GM12878 (cell line): ENCODE data around the gene MRPS18B. TPM values are rescaled to one million over a fixed set of nuclear protein-coding genes. Genes with fewer than 3 reads are reported as not detected.

Experiments
- ATAC-seq: fragments of 200-7000 bp; cut with Tn5 transposase; 3 replicates; pipeline ENCODE4 v1.9.1; 2020; ENCODE audit warnings: mild to moderate bottlenecking, moderate library complexity
- BruUV-seq: library from RNA; stranded (reverse); fragments of 400-500 nt; replicated peaks from 2 replicates; lab custom pipeline; 2021; lab: Mats Ljungman, UMichigan
- CTCF ChIA-PET: fragments of 300-600 bp; sonication (Branson Sonifier 250); formaldehyde crosslinking; extraction: SDS; loops from one replicate; lab custom pipeline; 2021; ENCODE audit warnings: inconsistent platforms; lab: Yijun Ruan, JAX
- POLR2A ChIA-PET: fragments of 350-600 bp; formaldehyde crosslinking; extraction: SDS; loops from one replicate; lab custom pipeline; 2021; ENCODE audit warnings: inconsistent platforms; lab: Charles Lee
- RAD21 ChIA-PET: fragments of 300-600 bp; sonication (Branson Sonifier 250); formaldehyde crosslinking; loops from one replicate; lab custom pipeline; 2023; ENCODE audit warnings: antibody characterized with exemption; ENCODE audit not compliant: unreplicated experiment; lab: Charles Lee
- SMC1A ChIA-PET: fragments of 300-600 bp; sonication (Branson Sonifier 250); formaldehyde crosslinking; loops from one replicate; lab custom pipeline; 2023; ENCODE audit not compliant: unreplicated experiment, uncharacterized antibody; lab: Charles Lee
- DNase-seq: peaks from one replicate; pipeline ENCODE4 v3.0.0-alpha.2; 2011; ENCODE audit warnings: low read depth, low spot score
- FAIRE-seq: peaks from 3 replicates; lab custom pipeline; 2011; peaks lifted over from hg19 to GRCh38; lab: Jason Lieb, UNC
- H2AFZ ChIP-seq: 2 replicates; pipeline ENCODE4 v1.6.0; 2011; ENCODE audit warnings: low read depth, low read length, control low read depth; ENCODE audit not compliant: control insufficient read depth
- H3K27ac ChIP-seq: 2 replicates; pipeline ENCODE4 v1.5.1; 2011; ENCODE audit warnings: control low read depth; ENCODE audit not compliant: control insufficient read depth, insufficient read depth
- H3K27me3 ChIP-seq, 2 experiments: replicated peaks in 1 of 2; 2 replicates each; pipeline versions ENCODE4 v1.6.0 to v1.6.1; 2011; ENCODE audit warnings: low read length in 1 of 2; ENCODE audit not compliant: control insufficient read depth in 2 of 2, insufficient read depth in 2 of 2
- H3K36me3 ChIP-seq, 2 experiments: 2 replicates each; pipeline ENCODE4 v1.5.1; 2011; ENCODE audit warnings: low read length in 1 of 2; ENCODE audit not compliant: control insufficient read depth in 2 of 2, insufficient read depth in 2 of 2
- H3K4me1 ChIP-seq: 2 replicates; pipeline ENCODE4 v1.6.1; 2011; ENCODE audit warnings: mild to moderate bottlenecking, low read length, moderate library complexity, mixed read lengths; ENCODE audit not compliant: control insufficient read depth, insufficient read depth
- H3K4me2 ChIP-seq: 2 replicates; pipeline ENCODE4 v1.6.0; 2011; ENCODE audit warnings: control low read depth; ENCODE audit not compliant: control insufficient read depth, insufficient read depth
- H3K4me3 ChIP-seq: fragments of 200-600 bp; sonication (generic); 2 replicates; pipeline ENCODE4 v1.5.1; 2016
- H3K79me2 ChIP-seq: 2 replicates; pipeline ENCODE4 v1.6.0; 2011; ENCODE audit warnings: low read length; ENCODE audit not compliant: control insufficient read depth, insufficient read depth
- H3K9ac ChIP-seq: 2 replicates; pipeline ENCODE4 v1.8.0; 2011; ENCODE audit warnings: low read length, control low read depth, mixed read lengths; ENCODE audit not compliant: control insufficient read depth, insufficient read depth
- H3K9me3 ChIP-seq: replicated peaks from 3 replicates; pipeline ENCODE4 v1.5.1; 2011; ENCODE audit warnings: mild to moderate bottlenecking, low read length; ENCODE audit not compliant: control insufficient read depth, insufficient read depth
- H4K20me1 ChIP-seq: 2 replicates; pipeline ENCODE4 v1.6.0; 2011; ENCODE audit not compliant: control insufficient read depth, insufficient read depth
- POLR2AphosphoS5 ChIP-seq: IDR thresholded peaks from 2 replicates; pipeline ENCODE4 v1.6.1; 2011; ENCODE audit warnings: mild to moderate bottlenecking, low read length, inconsistent platforms
- RB1 ChIP-seq: fragments of 450-650 bp; formaldehyde crosslinking; IDR thresholded peaks from 2 replicates; pipeline ENCODE4 v1.6.1; 2017; ENCODE audit warnings: mild to moderate bottlenecking, borderline replicate concordance
- SRF ChIP-seq, 2 experiments: IDR thresholded peaks; 2 replicates each; pipeline ENCODE4 v1.6.1; 2011; ENCODE audit warnings: low read depth in 2 of 2, low read length in 2 of 2, mild to moderate bottlenecking in 1 of 2, moderate library complexity in 1 of 2
- WGBS: methylation state at CpG from one replicate; pipeline ENCODE4 v1.1.6; 2016; ENCODE audit warnings: low lambda C conversion rate; ENCODE audit not compliant: insufficient replicate concordance, insufficient coverage; ENCODE audit errors: missing lambda C conversion rate; 5-methylcytosine and 5-hydroxymethylcytosine counted together
- in situ Hi-C: fragments of 300-500 bp; cut with MboI; formaldehyde crosslinking; loops from 9 replicates; pipeline ENCODE4 v1.14.3; 2018; ENCODE audit warnings: mixed read lengths
- intact Hi-C: fragments of 100-400 bp; cut with micrococcal nuclease; formaldehyde crosslinking; loops from one replicate; pipeline ENCODE4 v1.14.2; 2022; ENCODE audit not compliant: unreplicated experiment
- polyA plus RNA-seq, 11 experiments: library from polyadenylated mRNA; depleted of rRNA in 4 of 11; unstranded in 6 of 11; stranded (reverse) in 5 of 11; fragments of >200 nt; fragmentation: Nextera tagmentation in 4 of 11; fragmentation: Illumina TruSeq in 1 of 11; extraction: Ambion mirVana in 4 of 11; extraction: Trizol in 1 of 11; gene quantifications; 1 replicate in 1 of 11; 2 replicates in 10 of 11; pipeline versions ENCODE4 v1.2.1 to v1.2.3, GENCODE V29; 2011 to 2016; ENCODE audit warnings: inconsistent platforms in 2 of 11, missing spikeins in 2 of 11, low read depth in 1 of 11
- total RNA-seq, 4 experiments: library from RNA; depleted of rRNA in 3 of 4; stranded (reverse); fragments of >200 nt in 3 of 4; fragmentation: Illumina TruSeq in 1 of 4; extraction: Trizol in 1 of 4; gene quantifications; 2 replicates each; pipeline versions ENCODE4 v1.2.1 to v1.2.3, GENCODE V29; 2013 to 2021
- TF ChIP-seq, protein P1 (sequence below): fragments of 450-650 bp; formaldehyde crosslinking; IDR thresholded peaks from 2 replicates; pipeline ENCODE4 v1.4.0; 2020; ENCODE audit warnings: mild to moderate bottlenecking, moderate library complexity

The MRPS18B gene
- total and polyA plus RNA-seq, 10 of the 15 experiments (the other 5 are each of a cell fraction or from before 2014, with no cell fraction given), result 80.9 to 259 (median 140) TPM

DNA sequence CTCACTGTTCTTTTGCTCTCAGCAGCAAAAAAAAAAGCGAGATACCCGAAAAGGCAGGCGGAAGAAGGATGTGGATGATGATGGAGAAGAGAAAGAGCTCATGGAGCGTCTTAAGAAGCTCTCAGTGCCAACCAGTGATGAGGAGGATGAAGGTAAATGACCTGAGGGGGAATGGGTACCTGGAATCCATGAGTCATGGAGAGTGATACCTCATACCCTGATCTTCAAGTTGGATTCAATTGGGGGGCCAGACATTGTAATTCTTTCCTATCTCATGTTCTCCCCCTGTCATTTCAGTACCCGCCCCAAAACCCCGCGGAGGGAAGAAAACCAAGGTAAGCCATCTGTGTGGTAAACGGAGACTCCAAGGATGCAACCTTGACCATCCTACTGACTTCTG is 39.6 kb upstream of the MRPS18B start (continued):
- TF ChIP-seq, protein P1, sequence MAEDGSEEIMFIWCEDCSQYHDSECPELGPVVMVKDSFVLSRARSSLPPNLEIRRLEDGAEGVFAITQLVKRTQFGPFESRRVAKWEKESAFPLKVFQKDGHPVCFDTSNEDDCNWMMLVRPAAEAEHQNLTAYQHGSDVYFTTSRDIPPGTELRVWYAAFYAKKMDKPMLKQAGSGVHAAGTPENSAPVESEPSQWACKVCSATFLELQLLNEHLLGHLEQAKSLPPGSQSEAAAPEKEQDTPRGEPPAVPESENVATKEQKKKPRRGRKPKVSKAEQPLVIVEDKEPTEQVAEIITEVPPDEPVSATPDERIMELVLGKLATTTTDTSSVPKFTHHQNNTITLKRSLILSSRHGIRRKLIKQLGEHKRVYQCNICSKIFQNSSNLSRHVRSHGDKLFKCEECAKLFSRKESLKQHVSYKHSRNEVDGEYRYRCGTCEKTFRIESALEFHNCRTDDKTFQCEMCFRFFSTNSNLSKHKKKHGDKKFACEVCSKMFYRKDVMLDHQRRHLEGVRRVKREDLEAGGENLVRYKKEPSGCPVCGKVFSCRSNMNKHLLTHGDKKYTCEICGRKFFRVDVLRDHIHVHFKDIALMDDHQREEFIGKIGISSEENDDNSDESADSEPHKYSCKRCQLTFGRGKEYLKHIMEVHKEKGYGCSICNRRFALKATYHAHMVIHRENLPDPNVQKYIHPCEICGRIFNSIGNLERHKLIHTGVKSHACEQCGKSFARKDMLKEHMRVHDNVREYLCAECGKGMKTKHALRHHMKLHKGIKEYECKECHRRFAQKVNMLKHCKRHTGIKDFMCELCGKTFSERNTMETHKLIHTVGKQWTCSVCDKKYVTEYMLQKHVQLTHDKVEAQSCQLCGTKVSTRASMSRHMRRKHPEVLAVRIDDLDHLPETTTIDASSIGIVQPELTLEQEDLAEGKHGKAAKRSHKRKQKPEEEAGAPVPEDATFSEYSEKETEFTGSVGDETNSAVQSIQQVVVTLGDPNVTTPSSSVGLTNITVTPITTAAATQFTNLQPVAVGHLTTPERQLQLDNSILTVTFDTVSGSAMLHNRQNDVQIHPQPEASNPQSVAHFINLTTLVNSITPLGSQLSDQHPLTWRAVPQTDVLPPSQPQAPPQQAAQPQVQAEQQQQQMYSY (CRISPR knock-in tag), result no peak
- no peak for TF ChIP-seq RB1

DNA sequence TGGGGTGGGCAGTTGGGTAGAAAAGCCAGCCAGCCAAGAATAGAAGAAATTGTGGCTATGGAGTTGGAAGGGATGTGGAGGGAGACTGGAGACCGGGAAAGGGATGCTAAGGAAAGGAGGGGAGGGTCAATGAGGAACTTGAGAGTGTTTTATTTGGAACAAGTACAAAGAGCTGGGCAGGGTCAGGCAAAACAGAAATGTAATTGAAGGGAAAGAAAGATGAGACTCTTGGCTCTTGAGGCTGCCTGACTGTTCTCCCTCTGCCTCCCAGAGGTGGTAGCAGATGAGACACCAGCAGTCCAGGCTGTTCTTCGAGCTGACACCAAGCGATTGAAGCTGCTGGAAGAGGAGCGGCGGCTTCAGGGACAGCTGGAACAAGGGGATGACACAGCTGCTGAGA is 33.7 kb upstream of the MRPS18B start:
- ChIA-PET CTCF (interaction anchor here (1.5 kb wide), 1 partner anchor 13 kb away, joined by 6 read pairs; no protein-coding TSS in a partner anchor), POLR2A (interaction anchor here (0.6 to 0.7 kb wide), 2 partner anchors 9 to 937 kb away, joined by 3 read pairs; no protein-coding TSS in a partner anchor), SMC1A (interaction anchor here (0.8 kb wide), 1 partner anchor 10 kb away, joined by 3 read pairs; no protein-coding TSS in a partner anchor)
- H3K27ac ChIP-seq, result no peak overlapping the region
- no peaks in the 10 kb centered on the region for H3K4me1 ChIP-seq
- peaks cover 27 to 45% of the 10 kb centered on the region in 2 experiments for H3K36me3 ChIP-seq
- no peaks in the 10 kb centered on the region for H3K9me3 ChIP-seq
- no TSS peak for BruUV-seq
- 97% methylated on average over 5 of the region's 5 CpGs for WGBS
- no peak overlapping the region for H3K9ac ChIP-seq
- intact Hi-C loops, result no loop called here
- no peak overlapping the region for H3K4me3 ChIP-seq
- no peak overlapping the region for H2AFZ ChIP-seq
- 0 out of 2 replicates have a peak, but pooled peaks have one; percentile 28 for TF ChIP-seq POLR2AphosphoS5
- no peak for TF ChIP-seq SRF (IDR thresholded peaks at IDR 0.05; ENCODE audit: low read depth in 2 of 2, low read length in 2 of 2)
- TF ChIP-seq, all 136 proteins: peak for 1
- no peak for FAIRE-seq
- Histone ChIP-seq H4K20me1 (no peaks in the 10 kb centered on the region), H3K27me3 (no peaks in the 10 kb centered on the region), H3K79me2 (no peaks in the 10 kb centered on the region), H3K4me2 (no peak overlapping the region)
- no peak for DNase-seq
- RAD21 ChIA-PET, result interaction anchor here (1.3 kb wide), 1 partner anchor 39 kb away, joined by 3 read pairs; no protein-coding TSS in a partner anchor
- in situ Hi-C loops, result no loop called here
- ATAC-seq, result no peak
